ENCODE data around the gene FBXO33.
"Not testable (repeated sequence)": the region's sequence is repeated elsewhere in the genome, so short reads cannot be mapped to it uniquely, and the experiment has no call there.

FBXO33 gene

DNA sequence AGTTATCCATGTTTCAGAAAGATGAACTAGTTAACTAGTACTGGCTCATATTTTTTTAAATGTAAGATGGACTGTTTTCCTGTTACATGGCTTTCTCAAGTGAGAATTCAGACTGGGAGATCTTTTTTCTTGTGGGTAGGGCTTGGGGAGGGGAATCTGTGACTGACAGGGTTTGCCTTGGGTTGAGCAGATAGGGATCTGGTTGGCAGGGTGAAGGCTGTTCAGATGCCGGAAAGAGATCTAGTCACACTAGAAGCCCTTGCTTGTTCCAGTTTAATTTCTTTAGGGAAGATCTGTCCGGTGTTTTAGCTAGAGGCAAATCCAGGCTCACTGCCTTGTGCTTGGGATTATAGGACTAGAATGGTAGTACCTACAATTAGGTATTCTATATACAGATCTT is 63.2 kb downstream of the FBXO33 start:
- DNase-seq (ENCODE audit: low spot score) = no peak

GRCh38 chr14:39368261-39368959 is 63.8 kb downstream of the FBXO33 start:
- DNase-seq (ENCODE audit: low spot score) = peak; percentile 79

GRCh38 chr14:39367387-39367751 is 64.9 kb downstream of the FBXO33 start:
- no peak for DNase-seq (ENCODE audit: low spot score)

GRCh38 chr14:39366460-39367386 is 65.5 kb downstream of the FBXO33 start:
- DNase-seq (ENCODE audit: low spot score) = no peak

DNA sequence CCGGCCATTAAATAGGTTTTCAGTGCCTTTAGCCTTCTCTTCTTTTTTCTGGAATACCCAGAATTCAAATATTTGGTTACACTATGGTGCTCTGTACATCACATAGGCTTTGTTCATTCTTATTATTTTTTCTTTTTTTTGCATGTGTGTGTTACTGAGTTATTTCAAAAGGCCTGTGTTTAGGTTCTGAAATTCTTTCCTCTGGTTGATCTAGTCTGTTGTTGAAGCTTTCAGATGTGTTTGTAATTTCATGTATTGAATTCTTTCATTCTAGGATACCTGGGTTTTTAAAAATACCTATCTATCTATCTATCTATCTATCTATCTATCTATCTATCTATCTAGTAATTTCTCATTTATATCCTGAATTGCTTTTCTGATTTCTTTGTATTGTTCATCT is 66.9 kb downstream of the FBXO33 start:
- DNase-seq (ENCODE audit: low spot score) = no peak

- no peak for DNase-seq (ENCODE audit: low spot score)
Measured at GRCh38 chr14:39364509-39364908, 67.7 kb downstream of the FBXO33 start.

- DNase-seq (ENCODE audit: low spot score) = not testable (repeated sequence)
Measured at GRCh38 chr14:39361556-39361955, 70.7 kb downstream of the FBXO33 start.

- DNase-seq (ENCODE audit: low spot score) = no peak
Measured at GRCh38 chr14:39360316-39360715, 71.9 kb downstream of the FBXO33 start.

DNA sequence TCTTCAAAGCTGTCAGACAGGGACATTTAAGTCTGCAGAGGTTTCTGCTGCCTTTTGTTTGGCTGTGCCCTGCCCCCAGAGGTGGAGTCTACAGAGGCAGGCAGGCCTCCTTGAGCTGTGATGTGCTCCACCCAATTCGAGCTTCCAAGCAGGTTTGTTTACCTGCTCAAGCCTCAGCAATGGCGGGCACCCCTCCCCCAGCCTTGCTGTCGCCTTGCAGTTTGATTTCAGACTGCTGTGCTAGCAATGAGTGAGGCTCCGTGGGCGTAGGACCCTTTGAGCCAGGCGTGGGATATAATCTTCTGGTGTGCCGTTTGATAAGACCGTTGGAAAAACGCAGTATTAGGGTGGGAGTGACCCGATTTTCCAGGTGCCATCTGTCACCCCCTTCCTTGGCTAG is 73.2 kb downstream of the FBXO33 start:
- not testable (repeated sequence) for DNase-seq (ENCODE audit: low spot score)

DNA sequence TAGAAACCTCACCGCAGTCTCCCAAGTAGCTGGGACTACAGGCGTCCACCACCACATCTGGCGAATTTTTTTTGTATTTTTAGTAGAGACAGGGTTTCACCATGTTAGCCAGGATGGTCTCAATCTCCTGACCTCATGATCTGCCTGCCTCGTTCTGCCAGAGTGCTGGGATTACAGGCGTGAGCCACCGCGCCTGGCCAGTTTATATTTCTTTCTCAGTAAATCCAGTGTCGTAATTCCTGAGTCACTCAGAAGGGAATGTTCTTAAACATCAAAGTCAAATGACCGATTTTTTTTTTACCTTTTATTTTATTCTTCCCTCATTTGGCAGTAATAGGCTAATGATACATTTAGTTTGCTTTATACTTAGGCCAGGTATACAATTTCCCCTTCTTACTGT is 80.5 kb downstream of the FBXO33 start:
- DNase-seq (ENCODE audit: low spot score) = no peak

- DNase-seq (ENCODE audit: low spot score) = no peak
Measured at GRCh38 chr14:39350866-39351265, 81.4 kb downstream of the FBXO33 start.

All from AG20443 (cell line).